ENCODE data around the gene LRRC9.

- TF ChIP-seq EP300 (IDR thresholded peaks at IDR 0.05) = no peak
- TF ChIP-seq POLR2AphosphoS5 (IDR thresholded peaks at IDR 0.05) = no peak
- no peak for TF ChIP-seq POLR2A (IDR thresholded peaks at IDR 0.05)
- TF ChIP-seq CTCF (IDR thresholded peaks at IDR 0.05) = no peak
Measured at GRCh38 chr14:60094306-60094897, 174.5 kb downstream of the LRRC9 start.

All from gastroesophageal sphincter (tissue), 3 donors.